H1 (cell line): Measurements from ENCODE around the gene IARS2. TPM values are rescaled to one million over a fixed set of nuclear protein-coding genes. Genes with fewer than 3 reads are reported as not detected.

Source experiments
- CTCF ChIA-PET: fragments of 300-600 bp; sonication (Branson Sonifier 250); formaldehyde crosslinking; loops from one replicate; lab custom pipeline; 2021; ENCODE audit not compliant: partially characterized antibody; lab: Charles Lee
- POLR2A ChIA-PET: fragments of 300-600 bp; sonication (Branson Sonifier 250); formaldehyde crosslinking; loops from one replicate; lab custom pipeline; 2021; ENCODE audit warnings: inconsistent platforms; ENCODE audit not compliant: partially characterized antibody; lab: Charles Lee
- DNase-seq, 2 experiments: peaks; one replicate each; pipeline versions ENCODE4 v3.0.0 to v3.0.0-alpha.2; 2010 to 2022; ENCODE audit warnings: low spot score in 2 of 2, low read depth in 1 of 2, mixed read lengths in 1 of 2
- FAIRE-seq: peaks from 2 replicates; lab custom pipeline; 2011; peaks lifted over from hg19 to GRCh38; lab: Jason Lieb, UNC
- H2AFZ ChIP-seq: 2 replicates; pipeline ENCODE4 v1.8.1; 2012; ENCODE audit warnings: low read length, inconsistent platforms
- H2AK5ac ChIP-seq: 2 replicates; pipeline ENCODE4 v1.6.1; 2013; ENCODE audit warnings: low read depth, low read length
- H2BK120ac ChIP-seq: replicated peaks from 2 replicates; pipeline ENCODE3; 2013; ENCODE audit warnings: low read depth, low read length, inconsistent platforms
- H2BK12ac ChIP-seq: 2 replicates; pipeline ENCODE4 v1.6.1; 2013; ENCODE audit warnings: low read depth, low read length
- H2BK15ac ChIP-seq: 2 replicates; pipeline ENCODE4 v1.6.1; 2013; ENCODE audit warnings: low read length
- H2BK20ac ChIP-seq: 2 replicates; pipeline ENCODE4 v1.6.1; 2013; ENCODE audit warnings: low read length
- H2BK5ac ChIP-seq: 2 replicates; pipeline ENCODE4 v1.6.1; 2013; ENCODE audit warnings: low read depth, low read length
- H3K14ac ChIP-seq: 2 replicates; pipeline ENCODE4 v1.6.1; 2013; ENCODE audit warnings: inconsistent platforms; ENCODE audit not compliant: insufficient read length
- H3K18ac ChIP-seq: 2 replicates; pipeline ENCODE4 v1.6.1; 2013; ENCODE audit warnings: low read length; ENCODE audit errors: extremely low read depth
- H3K23ac ChIP-seq: 2 replicates; pipeline ENCODE4 v1.6.1; 2013; ENCODE audit warnings: inconsistent platforms; ENCODE audit not compliant: insufficient read length
- H3K23me2 ChIP-seq: 2 replicates; pipeline ENCODE4 v1.6.1; 2013; ENCODE audit warnings: low read depth, low read length
- H3K27ac ChIP-seq: 2 replicates; pipeline ENCODE4 v1.6.1; 2011; ENCODE audit warnings: low read depth, low read length, inconsistent platforms
- H3K27me3 ChIP-seq, 4 experiments: replicated peaks in 1 of 4; 1 replicate in 1 of 4; 2 replicates in 3 of 4; pipeline versions ENCODE4 v1.6.1 to v1.8.1; 2011 to 2013; ENCODE audit warnings: low read length in 3 of 4, mild to moderate bottlenecking in 3 of 4, inconsistent platforms in 2 of 4, mixed read lengths in 2 of 4, moderate library complexity in 1 of 4; ENCODE audit not compliant: control insufficient read depth in 3 of 4, insufficient read depth in 3 of 4; ENCODE audit errors: extremely low read depth in 1 of 4
- H3K36me3 ChIP-seq, 4 experiments: 2 replicates each; pipeline versions ENCODE4 v1.6.1 to v1.8.1; 2011 to 2013; ENCODE audit warnings: mild to moderate bottlenecking in 4 of 4, low read length in 3 of 4, moderate library complexity in 2 of 4, control low read depth in 1 of 4, inconsistent platforms in 1 of 4; ENCODE audit not compliant: insufficient read depth in 4 of 4, control insufficient read depth in 2 of 4
- H3K4ac ChIP-seq: replicated peaks from 2 replicates; pipeline ENCODE3; 2013; ENCODE audit warnings: low read length, low read depth, mixed read lengths, inconsistent platforms; ENCODE audit not compliant: insufficient read length
- H3K4me1 ChIP-seq, 4 experiments: replicated peaks in 1 of 4; 1 replicate in 1 of 4; 2 replicates in 3 of 4; pipeline versions ENCODE4 v1.6.1 to v1.8.1; 2011 to 2013; ENCODE audit warnings: low read length in 3 of 4, inconsistent platforms in 2 of 4, mixed read lengths in 1 of 4; ENCODE audit not compliant: insufficient read depth in 4 of 4, control insufficient read depth in 3 of 4
- H3K4me2 ChIP-seq, 2 experiments: 2 replicates each; pipeline versions ENCODE4 v1.6.1 to v1.8.1; 2011 to 2013; ENCODE audit warnings: low read depth in 2 of 2, low read length in 2 of 2, control low read depth in 1 of 2, inconsistent platforms in 1 of 2, mild to moderate bottlenecking in 1 of 2; ENCODE audit not compliant: insufficient read depth in 1 of 2
- H3K4me3 ChIP-seq, 4 experiments: fragments of 200-600, 300-600 bp in 1 of 4; sonication (generic), shearing (Covaris generic), sonication (Bioruptor Twin) in 1 of 4; 2 replicates each; pipeline versions ENCODE4 v1.5.1 to v1.8.1; 2011 to 2016; ENCODE audit warnings: low read length in 4 of 4, low read depth in 3 of 4, control low read depth in 2 of 4, inconsistent platforms in 2 of 4, mild to moderate bottlenecking in 2 of 4, mixed read lengths in 1 of 4, moderate library complexity in 1 of 4; ENCODE audit not compliant: insufficient read depth in 2 of 4; ENCODE audit errors: extremely low read depth in 1 of 4
- H3K56ac ChIP-seq: replicated peaks from 2 replicates; pipeline ENCODE3; 2013; ENCODE audit warnings: low read depth, mild to moderate bottlenecking, mixed read lengths, low read length, inconsistent platforms; ENCODE audit not compliant: insufficient read length
- H3K79me1 ChIP-seq: 2 replicates; pipeline ENCODE4 v1.6.1; 2013; ENCODE audit warnings: low read depth, low read length, control low read depth
- H3K79me2 ChIP-seq, 2 experiments: 2 replicates each; pipeline versions ENCODE4 v1.6.1 to v1.8.1; 2012 to 2013; ENCODE audit warnings: low read length in 2 of 2, mild to moderate bottlenecking in 2 of 2, inconsistent platforms in 1 of 2; ENCODE audit not compliant: insufficient read depth in 2 of 2, control insufficient read depth in 1 of 2
- H3K9ac ChIP-seq, 4 experiments: replicated peaks in 1 of 4; 1 replicate in 1 of 4; 2 replicates in 3 of 4; pipeline versions ENCODE4 v1.6.1 to v1.8.1; 2011 to 2013; ENCODE audit warnings: low read depth in 3 of 4, low read length in 3 of 4, control low read depth in 2 of 4, mild to moderate bottlenecking in 2 of 4, moderate library complexity in 2 of 4, inconsistent platforms in 1 of 4; ENCODE audit errors: extremely low read depth in 1 of 4
- H3K9me3 ChIP-seq, 2 experiments: 2 replicates each; pipeline versions ENCODE4 v1.6.1 to v1.8.1; 2012 to 2013; ENCODE audit warnings: mild to moderate bottlenecking in 2 of 2, moderate library complexity in 2 of 2, control low read depth in 1 of 2, inconsistent platforms in 1 of 2, low read depth in 1 of 2, low read length in 1 of 2, mixed read lengths in 1 of 2; ENCODE audit not compliant: insufficient read depth in 2 of 2
- H4K20me1 ChIP-seq, 2 experiments: replicated peaks in 1 of 2; 2 replicates each; pipeline versions ENCODE3 to v1.8.1; 2011 to 2013; ENCODE audit warnings: inconsistent platforms in 2 of 2, low read length in 2 of 2, mild to moderate bottlenecking in 1 of 2; ENCODE audit not compliant: insufficient read depth in 2 of 2, control insufficient read depth in 1 of 2
- H4K5ac ChIP-seq: 2 replicates; pipeline ENCODE4 v1.6.1; 2013; ENCODE audit warnings: low read length, low read depth, mixed read lengths, inconsistent platforms; ENCODE audit not compliant: insufficient read length
- H4K8ac ChIP-seq: 2 replicates; pipeline ENCODE4 v1.8.0; 2013; ENCODE audit warnings: mild to moderate bottlenecking, moderate library complexity, low read length, inconsistent platforms; ENCODE audit not compliant: insufficient read depth; ENCODE audit errors: extremely low read depth
- H4K91ac ChIP-seq: replicated peaks from 2 replicates; pipeline ENCODE3; 2013; ENCODE audit warnings: low read length, mixed read lengths, inconsistent platforms; ENCODE audit not compliant: insufficient read length
- CEBPB ChIP-seq: IDR thresholded peaks from 2 replicates; pipeline ENCODE4 v1.6.1; 2012; ENCODE audit warnings: low read depth, low read length
- NRF1 ChIP-seq: IDR thresholded peaks from 2 replicates; pipeline ENCODE4 v1.6.1; 2011; ENCODE audit warnings: mild to moderate bottlenecking, low read depth, low read length, improper control_type of control experiment
- SAP30 ChIP-seq: fragments of 300-600 bp; sonication (generic); IDR thresholded peaks from 2 replicates; pipeline ENCODE4 v1.7.1; 2012; ENCODE audit warnings: low read length, moderate library complexity, mild to moderate bottlenecking, inconsistent platforms; ENCODE audit not compliant: insufficient read depth, insufficient replicate concordance
- TEAD4 ChIP-seq: IDR thresholded peaks from 2 replicates; pipeline ENCODE4 v1.6.1; 2012; ENCODE audit warnings: low read depth, low read length, inconsistent platforms, mixed read lengths
- WGBS, 2 experiments: shearing (Covaris generic) in 1 of 2; methylation state at CpG; one replicate each; pipeline versions ENCODE4 v1.1.6 to v1.1.7; 2013 to 2015; ENCODE audit warnings: low lambda C conversion rate in 2 of 2, mixed read lengths in 2 of 2, inconsistent platforms in 1 of 2, low coverage in 1 of 2, missing lambda C conversion rate in 1 of 2; ENCODE audit not compliant: insufficient replicate concordance in 2 of 2, insufficient coverage in 1 of 2, insufficient read length in 1 of 2; ENCODE audit errors: extremely low coverage in 1 of 2, missing lambda C conversion rate in 1 of 2; 5-methylcytosine and 5-hydroxymethylcytosine counted together
- polyA plus RNA-seq, 7 experiments: library from polyadenylated mRNA; depleted of rRNA in 3 of 7; stranded (reverse) in 5 of 7; unstranded in 2 of 7; fragments of >200 nt in 5 of 7; fragments of 200-250 nt in 2 of 7; gene quantifications; 1 replicate in 5 of 7; 2 replicates in 1 of 7; 4 replicates in 1 of 7; pipeline versions ENCODE4 v1.2.1 to v1.2.3, GENCODE V29; 2011 to 2013; ENCODE audit warnings: missing spikeins in 2 of 7, mixed read lengths in 2 of 7
- total RNA-seq: library from RNA; stranded (reverse); fragmentation: NEBNext Ultra II Directional; extraction: Animal tissue kit (Norgen Biotek cat#: 25700); gene quantifications from 2 replicates; pipeline ENCODE4 v1.2.1, GENCODE V29; 2021
- TF ChIP-seq, protein P1 (sequence below): IDR thresholded peaks from 2 replicates; pipeline ENCODE4 v1.6.1; 2012; ENCODE audit warnings: inconsistent platforms

The IARS2 gene
- total and polyA plus RNA-seq, 2 of the 8 experiments (the other 6 are each of a cell fraction or from before 2014, with no cell fraction given): 15.0 to 69.8 TPM

DNA sequence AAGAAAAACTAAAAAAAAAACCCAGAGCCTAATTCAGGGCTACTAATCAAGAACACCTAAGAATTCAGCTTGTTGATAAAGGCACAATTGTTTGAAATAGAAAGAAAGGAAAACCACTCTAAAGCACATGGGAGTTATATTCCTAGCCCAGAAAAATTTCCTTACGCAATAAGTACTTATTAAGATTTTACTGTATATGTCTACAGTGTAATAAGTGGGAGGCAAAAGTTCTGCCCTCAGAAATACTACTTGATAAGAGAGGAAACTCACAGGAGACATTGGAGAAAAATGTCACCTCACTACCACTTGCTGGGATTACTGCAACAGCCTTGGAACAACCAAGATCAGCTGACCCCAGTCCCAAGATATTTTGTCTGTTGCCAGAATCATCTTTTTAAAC is 66.1 kb downstream of the IARS2 start:
- Histone ChIP-seq H2AFZ (no peak overlapping the region), H2BK5ac (no peak overlapping the region), H3K27ac (no peak overlapping the region), H4K8ac (no peak overlapping the region), H3K4ac (no peak overlapping the region), H3K79me2 (no peaks in the 10 kb centered on the region), H2BK20ac (no peak overlapping the region), H2BK120ac (no peak overlapping the region), H3K27me3 (no peaks in the 10 kb centered on the region), H3K36me3 (peaks cover 0 to 42% (median 21%) of the 10 kb centered on the region in 4 experiments; a peak in 6 of 8 replicates), H2BK15ac (no peak overlapping the region), H3K4me1 (no peaks in the 10 kb centered on the region), H3K56ac (no peak overlapping the region), H2AK5ac (no peak overlapping the region), H3K14ac (no peak overlapping the region), H3K79me1 (no peaks in the 10 kb centered on the region), H3K18ac (no peak overlapping the region), H4K91ac (no peak overlapping the region), H4K20me1 (peaks cover 0 to 1% of the 10 kb centered on the region in 2 experiments), H3K4me2 (no peak overlapping the region), H2BK12ac (no peak overlapping the region), H3K9me3 (no peaks in the 10 kb centered on the region), H4K5ac (no peak overlapping the region), H3K23me2 (no peaks in the 10 kb centered on the region), H3K9ac (no peak overlapping the region), H3K4me3 (no peak overlapping the region), H3K23ac (no peak overlapping the region)
- no peak for DNase-seq
- CTCF ChIA-PET: interaction anchor here (1.4 kb wide), 1 partner anchor 13 kb away, joined by 5 read pairs; no protein-coding TSS in a partner anchor
- FAIRE-seq: no peak
- POLR2A ChIA-PET: interaction anchor here (0.9 to 1.7 kb wide), 2 partner anchors 14 to 17 kb away, joined by 3 to 4 read pairs; no protein-coding TSS in a partner anchor
- WGBS, 2 experiments: 95% methylated on average over 1 of the region's 1 CpG; no CpG with 5 or more reads in 1 of the 2 experiments
- TF ChIP-seq CEBPB (no peak), SAP30 (no peak), NRF1 (no peak), TEAD4 (no peak)
- TF ChIP-seq, protein P1, sequence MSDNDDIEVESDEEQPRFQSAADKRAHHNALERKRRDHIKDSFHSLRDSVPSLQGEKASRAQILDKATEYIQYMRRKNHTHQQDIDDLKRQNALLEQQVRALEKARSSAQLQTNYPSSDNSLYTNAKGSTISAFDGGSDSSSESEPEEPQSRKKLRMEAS: no peak
